Spleen (tissue), 7 donors: ENCODE results near the gene NAA16.

Experiments used
- POLR2A ChIP-seq, 3 donors: fragments of 450-650 bp; IDR thresholded peaks; one replicate each; pipeline ENCODE4 v1.5.1; 2017; ENCODE audit warnings: antibody characterized with exemption in 3 of 3, mild to moderate bottlenecking in 1 of 3
- TF ChIP-seq, protein P1 (sequence below), 11 experiments: fragments of 200-600 bp in 7 of 11; fragments of 450-650 bp in 4 of 11; sonication (generic) in 4 of 11; IDR thresholded peaks in 8 of 11; conservative IDR thresholded peaks in 3 of 11; 1 replicate in 7 of 11; 2 replicates in 4 of 11; pipeline versions ENCODE4 v1.4.0 to v1.8.0; 2016 to 2021; ENCODE audit warnings: antibody characterized with exemption in 11 of 11, inconsistent platforms in 4 of 11, mild to moderate bottlenecking in 1 of 11
- donor health status: DM: no; HTN: no; CAD: no; lungs with moderate emphysema.
- donor health status: DM: no; HTN: no; CAD: no.
- donor health status: DM: no; HTN: no; CAD: no.

DNA sequence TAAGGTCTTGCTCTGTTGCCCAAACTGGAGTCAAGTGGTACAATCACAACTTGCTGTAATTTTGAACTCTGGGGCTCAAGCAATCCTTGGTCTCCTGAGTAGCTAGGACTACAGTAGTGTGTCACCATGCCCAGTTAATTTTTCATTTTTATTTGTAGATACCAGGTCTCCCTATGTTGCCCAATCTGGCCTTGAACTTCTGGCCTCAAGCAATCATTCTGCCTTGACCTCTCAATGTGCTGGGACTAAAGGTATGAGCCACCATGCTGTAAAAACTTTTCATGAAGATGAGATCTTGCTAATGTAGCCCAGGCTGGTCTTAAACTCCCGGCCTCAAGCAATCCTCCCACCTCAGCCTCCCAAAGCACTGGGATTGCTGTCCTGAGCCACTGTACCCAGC is 15.1 kb upstream of the NAA16 start:
- TF ChIP-seq, protein P1, sequence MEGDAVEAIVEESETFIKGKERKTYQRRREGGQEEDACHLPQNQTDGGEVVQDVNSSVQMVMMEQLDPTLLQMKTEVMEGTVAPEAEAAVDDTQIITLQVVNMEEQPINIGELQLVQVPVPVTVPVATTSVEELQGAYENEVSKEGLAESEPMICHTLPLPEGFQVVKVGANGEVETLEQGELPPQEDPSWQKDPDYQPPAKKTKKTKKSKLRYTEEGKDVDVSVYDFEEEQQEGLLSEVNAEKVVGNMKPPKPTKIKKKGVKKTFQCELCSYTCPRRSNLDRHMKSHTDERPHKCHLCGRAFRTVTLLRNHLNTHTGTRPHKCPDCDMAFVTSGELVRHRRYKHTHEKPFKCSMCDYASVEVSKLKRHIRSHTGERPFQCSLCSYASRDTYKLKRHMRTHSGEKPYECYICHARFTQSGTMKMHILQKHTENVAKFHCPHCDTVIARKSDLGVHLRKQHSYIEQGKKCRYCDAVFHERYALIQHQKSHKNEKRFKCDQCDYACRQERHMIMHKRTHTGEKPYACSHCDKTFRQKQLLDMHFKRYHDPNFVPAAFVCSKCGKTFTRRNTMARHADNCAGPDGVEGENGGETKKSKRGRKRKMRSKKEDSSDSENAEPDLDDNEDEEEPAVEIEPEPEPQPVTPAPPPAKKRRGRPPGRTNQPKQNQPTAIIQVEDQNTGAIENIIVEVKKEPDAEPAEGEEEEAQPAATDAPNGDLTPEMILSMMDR (IDR thresholded peaks at IDR 0.05 in 8 of 11, conservative IDR thresholded peaks at IDR 0.05 in 3 of 11): no peak
- no peak for TF ChIP-seq POLR2A (IDR thresholded peaks at IDR 0.05)
